Body of pancreas (tissue), 4 donors: ENCODE data around the gene ZNF668. TPM values are rescaled to one million over a fixed set of nuclear protein-coding genes. Genes with fewer than 3 reads are reported as not detected.
"Not testable (repeated sequence)": the region's sequence is repeated elsewhere in the genome, so short reads cannot be mapped to it uniquely, and the experiment has no call there.

Experiments
- ATAC-seq: fragments of 150-250 bp; one replicate; pipeline ENCODE4 v1.9.1; 2016
- DNase-seq, 4 donors: peaks; one replicate each; pipeline ENCODE4 v3.0.0-alpha.2; 2019
- H3K27ac ChIP-seq, 4 donors: fragments of 200-600 bp; sonication (generic); 1 replicate in 3 of 4; 2 replicates in 1 of 4; pipeline versions ENCODE4 v1.5.1 to v1.6.1; 2016 to 2019; ENCODE audit warnings: mild to moderate bottlenecking in 1 of 4, mixed read lengths in 1 of 4, moderate library complexity in 1 of 4
- H3K27me3 ChIP-seq, 2 donors: fragments of 200-600 bp; sonication (generic); one replicate each; pipeline ENCODE4 v1.6.0; 2016; ENCODE audit warnings: mild to moderate bottlenecking in 1 of 2
- H3K36me3 ChIP-seq, 2 donors: fragments of 200-600 bp; sonication (generic); replicated peaks in 1 of 2; 2 replicates each; pipeline ENCODE4 v1.5.1; 2016; ENCODE audit warnings: low read depth in 2 of 2; ENCODE audit not compliant: insufficient read depth in 1 of 2
- H3K4me1 ChIP-seq: fragments of 200-600 bp; sonication (generic); one replicate; pipeline ENCODE4 v1.6.0; 2016
- H3K4me3 ChIP-seq, 2 donors: fragments of 200-600 bp; sonication (generic); 1 replicate in 1 of 2; 2 replicates in 1 of 2; pipeline ENCODE4 v1.5.1; 2016 to 2019
- H3K9me3 ChIP-seq, 3 donors: fragments of 200-600 bp; sonication (generic); 1 replicate in 2 of 3; 2 replicates in 1 of 3; pipeline ENCODE4 v1.5.1; 2016
- CTCF ChIP-seq, 7 experiments: fragments of 450-650 bp in 4 of 7; fragments of 200-600 bp in 3 of 7; sonication (generic) in 3 of 7; IDR thresholded peaks; one replicate each; pipeline ENCODE4 v1.5.1; 2016 to 2019; ENCODE audit warnings: antibody characterized with exemption in 7 of 7
- POLR2A ChIP-seq, 3 donors: fragments of 450-650 bp; IDR thresholded peaks; one replicate each; pipeline ENCODE4 v1.6.1; 2016; ENCODE audit warnings: antibody characterized with exemption in 3 of 3, mild to moderate bottlenecking in 2 of 3
- WGBS, 2 donors: methylation state at CpG; one replicate each; pipeline ENCODE4 v1.1.5; 2017; 5-methylcytosine and 5-hydroxymethylcytosine counted together
- intact Hi-C: fragments of 100-400 bp; cut with DNase I; formaldehyde crosslinking; loops from one replicate; pipeline ENCODE4 v1.15.1; 2023
- total RNA-seq, 2 donors: library from RNA; depleted of rRNA; stranded (reverse); fragments of >200 nt; gene quantifications; one replicate each; pipeline ENCODE4 v1.1.0, GENCODE V29; 2016

The ZNF668 gene
- total RNA-seq, 2 donors from 2014 or later, result 2.9 to 15.2 TPM

GRCh38 chr16:31022544-31023251 lies 51.3 kb downstream of the ZNF668 start:
- Histone ChIP-seq H3K27me3 (no peaks in the 10 kb centered on the region), H3K4me1 (peaks cover 5% of the 10 kb centered on the region), H3K36me3 (no peaks in the 10 kb centered on the region), H3K9me3 (no peaks in the 10 kb centered on the region), H3K27ac (no peak overlapping the region), H3K4me3 (no peak overlapping the region)
- ATAC-seq, result no peak
- 76 to 79% methylated on average over 12 of the region's 12 CpGs for WGBS, 2 donors
- intact Hi-C loops, result no loop called here
- no peak for DNase-seq
- no peak for TF ChIP-seq CTCF (IDR thresholded peaks at IDR 0.05)
- no peak for TF ChIP-seq POLR2A (IDR thresholded peaks at IDR 0.05)

- H3K9me3 ChIP-seq, result no peaks in the 10 kb centered on the region
- no peak overlapping the region for H3K4me3 ChIP-seq
- ATAC-seq, result no peak
- 84 to 92% methylated on average over 3 of the region's 3 CpGs for WGBS, 2 donors
- H3K27me3 ChIP-seq, result no peaks in the 10 kb centered on the region
- no peaks in the 10 kb centered on the region for H3K36me3 ChIP-seq
- H3K4me1 ChIP-seq, result peaks cover 14% of the 10 kb centered on the region
- DNase-seq, result no peak
- TF ChIP-seq CTCF (IDR thresholded peaks at IDR 0.05) (no peak), POLR2A (IDR thresholded peaks at IDR 0.05) (no peak)
- intact Hi-C loops, result no loop called here
- no peak overlapping the region for H3K27ac ChIP-seq
Measured at GRCh38 chr16:31020536-31020935, 53.5 kb downstream of the ZNF668 start.

- 87 to 92% methylated on average over 10 of the region's 10 CpGs for WGBS, 2 donors
- intact Hi-C loops, H3K27ac ChIP-seq, H3K9me3 ChIP-seq, ATAC-seq, DNase-seq, H3K36me3 ChIP-seq, H3K4me3 ChIP-seq, H3K4me1 ChIP-seq, H3K27me3 ChIP-seq: not testable (repeated sequence)
Measured at GRCh38 chr16:31017756-31018155, 56.3 kb downstream of the ZNF668 start.

- TF ChIP-seq CTCF (IDR thresholded peaks at IDR 0.05), result peak in 1 of 7 experiments; percentile 20
- no peak for TF ChIP-seq POLR2A (IDR thresholded peaks at IDR 0.05)
- WGBS, 2 donors, result 46 to 65% methylated on average over 6 of the region's 6 CpGs
- intact Hi-C loops, result no loop called here
- Histone ChIP-seq H3K36me3 (no peaks in the 10 kb centered on the region), H3K27me3 (peaks cover 0 to 8% of the 10 kb centered on the region in 2 donors), H3K4me3 (no peak overlapping the region), H3K27ac (peak overlapping the region; percentile 6 to 75 (median 26)), H3K4me1 (peaks cover 10% of the 10 kb centered on the region), H3K9me3 (no peaks in the 10 kb centered on the region)
- DNase-seq, result peak; percentile 28 to 66 (median 36)
- peak; percentile 85 for ATAC-seq
Measured at GRCh38 chr16:31016018-31016417, 58.0 kb downstream of the ZNF668 start.

GRCh38 chr16:31013292-31013691 lies 60.7 kb downstream of the ZNF668 start:
- intact Hi-C loops, H3K9me3 ChIP-seq, H3K27ac ChIP-seq, H3K4me3 ChIP-seq, H3K36me3 ChIP-seq, DNase-seq, H3K4me1 ChIP-seq, ATAC-seq: not testable (repeated sequence)
- peaks cover 0 to 15% of the 10 kb centered on the region in 2 donors for H3K27me3 ChIP-seq

GRCh38 chr16:31011815-31012214 lies 62.2 kb downstream of the ZNF668 start:
- 53 to 73% methylated on average over 5 to 7 of the region's 7 CpGs for WGBS, 2 donors
- H3K27ac ChIP-seq, H3K4me1 ChIP-seq, intact Hi-C loops, H3K9me3 ChIP-seq, H3K36me3 ChIP-seq, H3K4me3 ChIP-seq, DNase-seq, ATAC-seq: not testable (repeated sequence)
- peaks cover 0 to 15% of the 10 kb centered on the region in 2 donors for H3K27me3 ChIP-seq

Other genes starting within 250 kb of the ZNF668 start
- gene BCL7C, start 180.2 kb downstream of the ZNF668 start, total RNA-seq, result 10 to 100 TPM; 19.8 to 24.1 TPM
- gene CTF1, start 177.6 kb downstream of the ZNF668 start, total RNA-seq, result 1 to 10 TPM; 1.0 to 2.0 TPM
- 10 to 100 TPM in 1 of 2 donors, 1 to 10 TPM in 1; 8.6 to 21.1 TPM for gene FBXL19, start 150.7 kb downstream of the ZNF668 start, total RNA-seq
- gene ORAI3, start 125.2 kb downstream of the ZNF668 start, total RNA-seq, result 10 to 100 TPM in 1 of 2 donors, 1 to 10 TPM in 1; 7.9 to 27.2 TPM
- gene SETD1A, start 116.5 kb downstream of the ZNF668 start, total RNA-seq, result 10 to 100 TPM in 1 of 2 donors, 1 to 10 TPM in 1; 4.7 to 10.9 TPM
- gene HSD3B7, start 89.0 kb downstream of the ZNF668 start, total RNA-seq, result 10 to 100 TPM; 20.5 to 21.4 TPM
- gene STX1B, start 63.6 kb downstream of the ZNF668 start, total RNA-seq, result under 1 TPM; 0.26 to 0.33 TPM
- gene STX4, start 40.7 kb downstream of the ZNF668 start, total RNA-seq, result 10 to 100 TPM; 25.9 to 38.6 TPM
- 10 to 100 TPM; 12.7 to 14.5 TPM for gene ZNF646, start 182 bp upstream of the ZNF668 start, total RNA-seq
- gene PRSS53, start 14.7 kb upstream of the ZNF668 start, total RNA-seq, result 1 to 10 TPM; 3.0 to 6.0 TPM
- gene VKORC1, start 20.6 kb upstream of the ZNF668 start, total RNA-seq, result 100 to 1,000 TPM in 1 of 2 donors, 10 to 100 TPM in 1; 42.5 to 104 TPM
- 10 to 100 TPM; 33.9 to 61.7 TPM for gene BCKDK, start 34.1 kb upstream of the ZNF668 start, total RNA-seq
- 10 to 100 TPM; 55.7 to 66.4 TPM for gene KAT8, start 43.4 kb upstream of the ZNF668 start, total RNA-seq
- 10 to 100 TPM; 75.5 to 81.7 TPM for gene PRSS8, start 61.5 kb upstream of the ZNF668 start, total RNA-seq
- 10 to 100 TPM in 1 of 2 donors, under 1 TPM in 1; 0.52 to 65.3 TPM for gene PRSS36, start 75.8 kb upstream of the ZNF668 start, total RNA-seq
- 10 to 100 TPM; 43.6 to 68.9 TPM for gene FUS, start 105.9 kb upstream of the ZNF668 start, total RNA-seq
- 10 to 100 TPM; 12.7 to 13.8 TPM for gene PYCARD, start 128.5 kb upstream of the ZNF668 start, total RNA-seq
- not detected for gene TRIM72, start 139.9 kb upstream of the ZNF668 start, total RNA-seq
- not detected for gene PYDC1, start 142.9 kb upstream of the ZNF668 start, total RNA-seq
- 1 to 10 TPM; 3.3 to 6.5 TPM for gene ITGAM, start 185.7 kb upstream of the ZNF668 start, total RNA-seq